GM19438 (cell line): ENCODE data around the gene AWAT2.

Experiments used
- ATAC-seq: cut with Tn5 transposase; IDR thresholded peaks from one replicate; pipeline ENCODE4 v1.9.1; 2021; ENCODE audit warnings: low read depth; ENCODE audit not compliant: unreplicated experiment

Gene AWAT2, protein sequence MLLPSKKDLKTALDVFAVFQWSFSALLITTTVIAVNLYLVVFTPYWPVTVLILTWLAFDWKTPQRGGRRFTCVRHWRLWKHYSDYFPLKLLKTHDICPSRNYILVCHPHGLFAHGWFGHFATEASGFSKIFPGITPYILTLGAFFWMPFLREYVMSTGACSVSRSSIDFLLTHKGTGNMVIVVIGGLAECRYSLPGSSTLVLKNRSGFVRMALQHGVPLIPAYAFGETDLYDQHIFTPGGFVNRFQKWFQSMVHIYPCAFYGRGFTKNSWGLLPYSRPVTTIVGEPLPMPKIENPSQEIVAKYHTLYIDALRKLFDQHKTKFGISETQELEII

DNA sequence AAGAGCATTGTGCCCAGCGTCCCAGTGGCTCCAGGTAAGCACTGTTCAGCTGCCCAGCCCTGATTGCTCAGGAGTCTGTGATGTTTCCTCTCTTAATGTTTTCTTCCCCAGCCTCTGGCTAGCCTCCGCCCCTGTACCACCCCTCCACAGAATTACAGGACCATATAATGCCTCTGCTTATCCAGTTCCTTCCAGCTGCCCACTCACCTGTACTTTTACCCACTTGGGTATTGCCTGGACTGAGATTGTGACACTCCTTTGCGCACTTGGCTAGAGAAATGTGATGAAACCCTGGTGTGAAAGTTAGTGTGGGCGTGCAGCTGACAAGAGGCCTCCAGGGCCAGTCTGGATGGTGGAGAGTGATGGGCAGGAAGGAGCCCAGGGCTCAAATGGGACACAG, at the start of gene AWAT2:
TSS of gene AWAT2 (minus strand) at position 14 of the 400 bp plus-strand sequence. CDS start at position 8, 6 bp downstream.
- no peak for ATAC-seq

DNA sequence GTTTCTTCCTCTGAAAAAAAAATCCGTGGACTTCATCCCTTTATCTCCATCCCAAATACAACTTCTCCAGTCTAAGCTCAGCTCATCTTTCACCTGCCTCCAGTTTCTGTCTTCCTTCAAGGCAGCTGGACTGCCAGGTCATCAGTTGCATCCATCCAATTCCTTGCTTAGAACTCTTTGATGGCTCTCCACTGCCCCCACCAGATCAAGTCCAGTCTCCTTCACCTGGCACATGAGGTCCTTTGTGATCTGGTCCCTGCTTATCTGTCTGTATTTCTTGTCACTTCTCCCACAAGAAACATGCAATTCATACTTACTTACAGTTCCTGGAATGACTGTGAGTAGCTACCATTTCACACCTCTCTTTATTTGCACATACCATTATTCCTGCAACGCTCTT, 46.3 kb upstream of the AWAT2 start:
- no peak for ATAC-seq

DNA sequence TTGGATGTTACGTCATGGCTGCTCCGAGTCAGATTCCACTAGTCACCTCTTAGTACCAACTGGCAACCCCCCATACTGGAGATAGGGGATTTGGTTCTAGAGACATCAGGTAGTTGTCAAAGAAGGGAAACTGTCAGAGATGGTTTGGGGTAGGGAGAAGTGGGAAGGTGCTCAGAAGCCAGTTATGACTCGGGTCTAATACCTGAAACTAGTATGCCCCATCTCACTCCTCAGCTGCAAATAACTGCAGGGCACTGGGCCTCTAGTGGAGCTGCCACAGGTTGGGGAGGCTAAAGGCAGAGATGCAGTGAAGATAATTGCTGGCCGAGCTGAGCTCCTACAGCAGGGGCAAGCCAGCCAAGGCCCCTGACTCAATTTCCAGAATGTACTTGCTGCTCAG, 42.5 kb upstream of the AWAT2 start:
- no peak for ATAC-seq

DNA sequence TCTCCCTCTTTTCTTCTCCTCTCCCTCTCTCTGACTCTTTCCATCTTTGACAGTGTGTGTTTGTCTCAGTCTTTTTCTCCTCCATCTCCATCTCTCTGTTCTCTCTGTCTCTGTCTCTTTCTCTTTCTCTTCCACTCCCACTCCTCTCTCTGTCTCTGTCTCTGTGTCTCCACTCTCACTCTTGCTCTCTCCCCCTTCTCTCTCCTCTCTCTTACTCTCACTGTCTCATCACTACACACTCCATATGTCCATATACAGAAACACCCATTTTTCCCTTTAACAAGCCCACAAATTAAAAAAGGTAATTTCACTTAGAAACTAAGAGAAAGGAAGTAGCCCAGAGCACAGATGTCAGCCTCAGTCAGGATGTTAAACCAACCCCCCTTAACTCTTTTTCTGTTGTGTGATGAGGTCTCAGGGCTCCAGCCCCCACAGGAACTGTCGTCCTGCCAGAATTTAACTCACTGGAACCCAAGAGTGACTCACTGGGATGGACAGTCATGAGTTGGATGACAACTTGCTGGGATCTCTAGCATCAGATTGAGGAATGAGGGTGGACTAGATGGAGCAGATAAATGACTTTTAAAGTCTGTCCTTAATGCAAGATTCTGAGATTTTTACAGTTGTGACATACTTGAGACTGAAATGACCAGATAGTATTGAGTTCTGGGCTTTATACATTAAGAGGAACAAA, 40.0 kb upstream of the AWAT2 start:
- no peak for ATAC-seq

DNA sequence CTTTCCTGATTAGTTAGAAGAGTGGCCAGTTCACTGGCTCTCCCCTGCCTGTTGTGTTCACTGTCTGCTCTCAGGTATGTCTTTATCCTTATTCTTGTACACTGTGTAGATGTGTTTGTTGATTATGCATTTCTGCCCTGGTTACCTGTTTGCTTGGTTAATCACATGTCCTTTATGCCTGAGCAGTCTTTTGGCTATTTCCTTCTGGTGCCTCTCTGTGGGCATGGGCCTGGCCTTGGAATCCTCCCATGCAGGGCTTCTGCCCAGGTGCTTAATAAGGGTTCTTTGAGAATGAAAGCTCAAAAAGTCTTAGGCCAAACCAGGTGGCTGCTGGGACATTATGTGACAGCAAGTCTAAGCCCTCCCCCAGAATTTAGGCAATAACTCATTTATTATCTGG, 39.0 kb upstream of the AWAT2 start:
- ATAC-seq: no peak

DNA sequence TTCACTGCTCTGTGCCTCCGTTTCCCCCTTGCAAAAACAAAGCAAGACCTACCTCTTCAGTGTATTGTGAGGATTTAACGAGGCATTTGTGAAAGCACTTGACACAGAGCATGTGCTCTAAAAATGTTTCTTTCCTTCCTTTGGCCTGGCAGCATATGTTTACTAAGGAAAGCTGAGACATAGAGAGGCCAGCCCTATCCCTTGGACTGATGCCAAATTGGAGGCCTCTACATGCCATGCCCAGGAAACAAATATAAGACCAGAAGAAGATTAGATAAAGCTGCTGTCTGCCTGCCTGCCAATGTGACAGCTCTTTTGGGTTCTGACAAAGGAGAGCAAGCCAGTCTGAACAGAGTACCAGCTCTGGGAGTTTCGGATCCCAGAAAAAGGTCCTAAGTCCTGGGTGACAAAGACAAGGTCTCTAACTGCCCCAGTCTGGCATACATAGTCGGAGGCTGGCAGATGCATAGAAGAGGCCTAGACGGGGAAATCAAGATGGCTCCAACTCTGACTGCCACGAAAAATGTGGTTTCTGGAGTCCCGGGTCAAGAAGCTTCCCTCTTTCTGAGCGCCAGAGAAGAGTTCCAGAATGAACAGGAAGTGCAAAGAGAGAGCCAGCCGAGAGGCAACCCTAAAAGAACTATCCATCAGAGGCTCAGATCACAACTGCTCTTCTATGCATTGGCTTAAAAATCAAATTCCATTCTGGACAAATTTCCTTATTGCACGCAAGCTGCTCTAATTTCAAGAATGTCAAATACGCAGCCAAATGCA, 38.3 kb upstream of the AWAT2 start:
- no peak for ATAC-seq

DNA sequence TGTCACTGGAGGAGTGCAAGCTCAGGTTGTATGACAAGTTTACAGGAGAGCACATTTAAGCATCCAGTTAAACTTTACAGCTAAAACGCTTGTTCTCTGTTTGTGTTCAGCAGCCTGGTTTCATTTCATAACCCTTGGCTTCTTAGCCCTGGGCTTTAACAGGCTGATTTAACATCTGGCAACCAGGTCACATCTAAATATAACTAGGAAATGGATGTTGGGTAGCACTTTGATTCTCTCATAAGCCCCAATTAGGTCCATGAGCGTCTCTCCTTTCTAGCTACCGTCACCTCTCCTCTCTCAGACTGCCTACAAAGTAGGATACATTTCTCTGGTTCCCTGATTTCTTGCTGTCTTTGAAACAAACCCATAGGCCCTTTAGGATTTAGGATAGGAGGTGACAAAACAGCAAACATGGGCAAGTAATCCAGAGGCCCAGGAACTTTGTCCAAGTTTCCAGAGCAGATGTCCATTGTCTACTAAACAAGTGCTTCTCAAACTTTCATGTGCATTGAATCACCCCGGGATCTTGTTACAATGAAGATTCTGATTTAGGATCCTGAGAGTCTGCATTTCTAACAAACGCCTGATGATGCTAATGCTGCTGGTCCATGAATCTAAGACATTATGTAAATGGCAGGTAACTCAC, 35.0 kb upstream of the AWAT2 start:
- no peak for ATAC-seq

DNA sequence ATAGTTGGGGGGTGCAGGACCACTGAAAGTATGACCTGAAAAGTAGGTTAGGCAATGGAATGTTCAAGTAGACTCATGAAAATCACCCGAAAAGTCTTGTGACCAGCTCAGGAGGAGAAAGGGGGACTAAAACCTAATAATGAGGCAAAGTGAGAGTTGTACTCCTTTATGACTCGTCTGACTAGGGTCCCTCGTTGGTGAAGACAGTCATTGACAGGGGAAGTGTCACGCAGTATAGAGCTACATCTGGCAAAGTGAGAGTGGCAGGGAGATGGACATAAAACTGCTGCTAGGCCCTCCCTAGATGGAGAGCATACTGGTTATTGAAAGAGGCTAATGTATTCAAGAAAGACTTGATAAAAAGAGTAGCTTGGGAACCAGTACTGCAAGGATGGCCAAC, 33.0 kb upstream of the AWAT2 start:
- no peak for ATAC-seq

DNA sequence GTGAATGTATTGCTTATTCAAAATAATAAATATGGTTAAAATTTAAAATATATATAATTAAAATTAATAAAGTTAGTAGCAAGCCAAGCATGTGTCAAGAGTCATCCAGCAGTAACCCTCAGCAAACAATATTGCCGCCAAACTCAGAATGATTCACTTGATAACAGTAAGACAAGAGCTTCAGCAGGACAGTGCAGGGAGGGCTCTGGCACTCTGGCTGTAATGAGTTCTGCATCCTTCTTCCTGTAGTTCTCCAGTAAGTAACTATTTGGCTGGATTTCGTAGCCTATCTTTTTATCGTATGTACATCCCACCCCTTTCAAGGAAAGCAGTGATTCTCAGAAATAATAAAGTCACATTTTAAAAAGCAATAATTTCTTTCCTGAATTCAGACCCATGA, 30.1 kb upstream of the AWAT2 start:
- ATAC-seq: no peak

DNA sequence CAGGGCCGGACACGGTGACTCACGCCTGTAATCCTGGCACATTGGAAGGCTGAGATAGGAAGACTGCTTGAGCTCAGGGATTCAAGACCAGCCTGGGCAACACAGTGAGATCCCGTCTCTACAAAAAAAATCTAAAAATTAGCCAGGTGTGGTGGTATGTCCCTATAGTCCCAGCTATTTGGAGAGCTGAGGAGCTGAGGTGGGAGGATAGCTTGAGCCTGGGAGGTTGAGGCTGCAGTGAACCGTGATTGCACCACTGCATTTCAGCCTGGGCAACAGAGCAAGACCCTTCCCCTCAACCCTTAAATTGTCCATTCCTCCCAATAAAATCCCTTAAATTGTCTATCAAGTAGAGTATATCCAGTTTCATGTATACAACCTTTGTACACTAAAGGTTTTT, 29.6 kb upstream of the AWAT2 start:
- no peak for ATAC-seq

DNA sequence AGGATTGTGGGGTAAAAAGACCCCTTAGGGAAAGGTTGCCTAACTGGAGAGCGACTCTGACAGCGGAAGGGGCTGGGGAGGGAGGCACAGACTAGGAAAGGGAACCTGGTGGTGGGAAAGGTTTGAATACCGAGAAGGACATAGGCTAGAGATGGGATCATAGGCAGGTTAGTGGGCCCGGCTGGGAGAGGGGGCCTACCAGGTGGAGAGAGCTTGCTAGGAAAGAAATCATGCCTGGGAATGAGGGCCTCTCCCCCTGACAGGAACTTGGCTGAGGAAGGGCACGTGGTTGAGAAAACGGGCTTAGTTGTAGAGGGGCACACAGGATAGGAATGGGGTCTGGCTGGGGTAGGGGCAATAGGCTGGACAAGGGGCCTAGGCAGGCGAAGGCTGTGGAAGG, 16.9 kb upstream of the AWAT2 start:
- ATAC-seq: no peak

DNA sequence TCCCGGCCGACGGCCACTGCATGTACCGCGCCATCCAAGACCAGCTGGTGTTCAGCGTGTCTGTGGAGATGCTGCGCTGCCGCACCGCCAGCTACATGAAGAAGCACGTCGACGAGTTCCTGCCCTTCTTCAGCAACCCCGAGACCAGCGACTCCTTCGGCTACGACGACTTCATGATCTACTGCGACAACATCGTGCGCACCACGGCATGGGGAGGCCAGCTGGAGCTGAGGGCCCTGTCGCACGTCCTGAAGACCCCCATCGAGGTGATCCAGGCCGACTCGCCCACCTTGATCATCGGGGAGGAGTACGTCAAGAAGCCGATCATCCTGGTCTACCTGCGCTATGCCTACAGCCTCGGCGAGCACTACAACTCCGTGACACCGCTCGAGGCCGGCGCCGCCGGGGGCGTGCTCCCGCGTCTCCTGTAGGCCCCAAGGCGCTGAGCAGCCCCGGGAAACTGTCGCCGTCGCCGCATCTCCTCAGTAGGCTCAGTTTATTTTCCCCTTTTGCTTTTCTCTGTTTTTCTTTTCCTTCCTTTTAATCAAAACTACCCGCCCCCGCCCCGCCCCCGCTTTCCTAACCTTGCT, 13.3 kb upstream of the AWAT2 start:
- no peak for ATAC-seq

DNA sequence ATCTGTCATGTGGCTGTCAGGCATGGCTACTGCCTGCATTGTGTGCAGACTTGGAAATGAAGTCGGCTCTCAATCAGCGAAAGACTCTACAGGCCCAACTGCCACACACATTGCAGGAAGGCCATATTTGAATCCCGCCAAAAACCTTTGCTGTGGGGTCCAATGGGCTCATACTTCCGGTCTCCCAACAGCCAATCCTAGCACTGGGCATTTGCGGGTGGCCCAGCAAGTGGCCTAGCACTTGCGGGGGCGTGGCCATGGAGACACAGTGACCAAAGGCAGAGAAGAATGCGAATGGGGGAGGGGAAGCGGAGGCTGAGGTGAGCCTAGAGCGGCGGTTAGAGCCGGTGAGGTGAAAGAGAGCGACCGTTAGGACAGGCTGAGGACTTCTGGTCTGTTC, 12.3 kb upstream of the AWAT2 start, which contains the start of gene OTUD6A:
TSS of gene OTUD6A (plus strand) at position 382 of the 400 bp plus-strand sequence. CDS start 68 bp downstream, outside the sequence.
- no peak for ATAC-seq

DNA sequence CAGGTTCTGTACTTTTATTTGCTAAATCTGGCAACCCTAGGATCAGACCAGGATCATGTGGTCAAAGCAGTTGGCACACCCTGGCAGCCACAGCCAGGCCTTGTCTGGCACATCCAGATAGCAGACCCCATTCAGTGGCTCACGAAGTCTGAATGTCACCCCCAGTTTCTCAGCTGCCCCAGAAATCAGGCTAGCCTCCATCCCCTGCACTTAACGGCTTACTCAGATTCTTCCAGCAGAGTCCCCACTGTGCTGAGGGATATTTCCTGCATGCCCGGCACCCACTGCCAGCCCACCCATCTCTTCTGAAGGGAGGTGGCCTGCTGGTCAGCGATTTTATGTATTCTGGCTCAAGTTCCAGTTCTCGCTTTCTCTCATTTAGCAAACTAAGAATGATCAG, 4.7 kb upstream of the AWAT2 start:
- ATAC-seq: no peak

DNA sequence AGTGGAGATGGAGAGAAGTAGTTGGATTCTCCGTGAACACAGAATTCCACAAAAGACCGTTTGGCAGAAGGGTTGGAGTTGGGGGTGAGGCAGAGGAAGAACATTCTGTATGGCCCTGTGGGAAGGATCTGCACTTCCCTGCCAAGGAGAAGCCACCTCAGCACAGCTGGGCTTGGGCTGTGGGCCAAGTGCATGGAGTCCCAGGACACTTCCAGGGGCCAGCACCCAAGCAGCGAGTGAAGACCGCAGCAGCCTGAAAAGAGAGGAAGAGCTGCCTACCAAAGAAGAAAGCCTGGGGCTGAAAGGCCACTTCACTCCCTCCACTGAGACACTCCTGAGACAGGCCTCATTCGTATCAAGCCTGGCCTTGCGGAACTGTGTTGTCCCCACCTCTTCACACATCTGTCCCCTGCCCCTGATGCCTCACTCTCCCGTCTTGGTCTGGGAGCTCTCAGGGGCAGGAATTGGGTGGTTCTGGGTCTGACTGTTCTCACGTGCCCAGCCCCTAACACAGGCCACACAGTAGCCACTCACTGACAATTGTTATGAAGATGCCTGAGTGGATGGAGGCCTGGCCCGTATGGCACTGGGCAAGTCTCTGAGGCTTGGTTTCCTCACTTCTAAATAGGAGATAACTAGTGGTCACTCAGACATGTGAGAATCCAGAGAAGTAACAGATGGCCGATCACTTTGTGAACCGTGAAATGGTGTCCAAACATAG, 3.3 kb upstream of the AWAT2 start:
- no peak for ATAC-seq

DNA sequence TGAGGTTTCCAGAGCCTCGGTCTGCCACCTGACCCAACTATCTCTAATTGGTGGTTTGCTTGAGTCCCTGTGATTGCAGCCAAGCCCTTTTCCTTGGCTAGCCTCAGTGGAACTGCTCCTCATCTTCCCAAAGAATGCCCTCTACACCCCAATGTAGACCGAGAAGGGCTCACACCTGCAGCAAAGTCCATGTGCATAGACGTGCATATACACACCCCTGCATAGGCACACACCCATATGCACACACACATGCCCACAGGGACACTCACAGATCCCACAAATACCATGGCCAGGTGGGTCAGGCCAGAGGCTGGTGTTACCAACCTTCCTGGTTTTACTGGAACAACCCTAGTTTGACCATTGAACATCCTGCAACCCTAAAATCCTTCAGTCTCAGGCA, 332 bp downstream of the AWAT2 start:
- no peak for ATAC-seq

DNA sequence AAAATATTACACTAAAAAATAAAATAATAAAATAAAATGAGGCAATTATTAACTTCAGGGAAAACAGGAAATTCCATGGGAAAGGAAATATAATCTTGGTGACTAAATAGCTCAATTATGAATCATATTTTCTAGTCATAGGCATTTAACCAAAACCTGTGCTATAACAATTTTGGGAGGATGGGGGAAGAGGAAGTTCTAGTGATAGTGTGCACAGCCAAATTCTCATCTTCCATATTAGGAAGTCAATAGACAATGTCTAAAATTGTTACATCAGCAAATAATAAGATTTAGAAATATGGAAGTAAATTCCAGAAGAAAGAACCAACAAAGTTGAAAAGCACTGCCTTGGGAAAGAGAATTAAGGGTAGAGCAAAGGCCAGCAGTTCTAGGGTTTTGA, 2.8 kb downstream of the AWAT2 start:
- ATAC-seq: no peak

DNA sequence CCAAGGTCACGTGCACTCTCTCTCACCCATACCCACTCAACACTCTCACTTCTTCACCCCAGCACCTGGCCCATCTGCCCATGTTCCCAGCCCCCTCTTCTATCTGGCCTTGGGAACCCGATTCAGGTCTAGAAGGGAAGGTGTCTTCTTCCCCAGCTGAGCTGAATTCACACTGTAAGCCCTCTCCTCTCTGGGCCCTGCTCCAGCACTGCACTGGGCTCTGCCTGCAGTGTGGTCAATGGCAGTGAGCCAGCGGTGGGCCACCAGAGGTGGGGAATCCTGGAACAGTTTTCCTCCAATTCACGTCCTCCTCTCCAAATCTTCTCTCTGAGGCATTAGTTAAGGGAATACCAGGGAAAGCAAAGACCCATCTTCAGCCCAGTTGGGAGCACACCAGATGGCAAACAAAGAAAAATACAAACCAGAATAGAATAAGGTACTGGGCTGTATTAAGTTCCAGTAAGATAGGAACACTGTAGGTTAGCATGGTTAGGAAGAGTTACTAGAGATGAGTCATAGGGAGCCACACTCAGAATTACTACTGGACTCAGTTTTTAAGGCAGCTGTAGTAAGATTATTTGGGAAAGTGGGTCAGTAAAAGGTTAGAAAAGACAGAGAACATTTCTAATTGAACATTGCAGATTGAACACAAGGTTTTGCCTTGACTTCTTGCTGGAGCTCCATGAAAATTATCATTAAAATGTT, 5.0 kb downstream of the AWAT2 start:
- no peak for ATAC-seq

DNA sequence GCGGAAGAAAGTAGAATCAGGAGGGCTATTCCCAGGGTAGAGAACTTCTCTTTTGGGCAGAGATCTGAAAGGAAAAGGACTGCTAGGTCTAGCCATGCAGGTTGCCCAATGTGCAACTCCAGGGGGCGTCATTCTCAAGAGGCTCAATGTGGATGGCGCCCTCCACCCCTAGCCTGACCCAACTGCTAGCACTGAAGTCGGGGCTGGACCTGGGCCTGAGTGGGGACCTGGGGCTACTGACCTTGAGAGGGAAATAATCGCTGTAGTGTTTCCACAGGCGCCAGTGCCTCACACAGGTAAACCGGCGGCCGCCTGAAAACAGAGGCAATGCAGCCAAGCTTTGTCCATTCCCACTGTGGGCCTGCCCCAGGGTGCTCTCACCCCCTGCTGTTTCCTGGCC, 6.1 kb downstream of the AWAT2 start:
- no peak for ATAC-seq
